NCI-H345 treated with DMSO at 0.1 percent for 48 hours (cell line): ENCODE measurements around the gene FAM234B.
"Not testable (repeated sequence)": the region's sequence is repeated elsewhere in the genome, so short reads cannot be mapped to it uniquely, and the experiment has no call there.

Source experiments
- DNase-seq: peaks from one replicate; lab custom pipeline; 2025; ENCODE audit not compliant: unreplicated experiment; lab: John Stamatoyannopoulos, UW

The FAM234B gene

DNA sequence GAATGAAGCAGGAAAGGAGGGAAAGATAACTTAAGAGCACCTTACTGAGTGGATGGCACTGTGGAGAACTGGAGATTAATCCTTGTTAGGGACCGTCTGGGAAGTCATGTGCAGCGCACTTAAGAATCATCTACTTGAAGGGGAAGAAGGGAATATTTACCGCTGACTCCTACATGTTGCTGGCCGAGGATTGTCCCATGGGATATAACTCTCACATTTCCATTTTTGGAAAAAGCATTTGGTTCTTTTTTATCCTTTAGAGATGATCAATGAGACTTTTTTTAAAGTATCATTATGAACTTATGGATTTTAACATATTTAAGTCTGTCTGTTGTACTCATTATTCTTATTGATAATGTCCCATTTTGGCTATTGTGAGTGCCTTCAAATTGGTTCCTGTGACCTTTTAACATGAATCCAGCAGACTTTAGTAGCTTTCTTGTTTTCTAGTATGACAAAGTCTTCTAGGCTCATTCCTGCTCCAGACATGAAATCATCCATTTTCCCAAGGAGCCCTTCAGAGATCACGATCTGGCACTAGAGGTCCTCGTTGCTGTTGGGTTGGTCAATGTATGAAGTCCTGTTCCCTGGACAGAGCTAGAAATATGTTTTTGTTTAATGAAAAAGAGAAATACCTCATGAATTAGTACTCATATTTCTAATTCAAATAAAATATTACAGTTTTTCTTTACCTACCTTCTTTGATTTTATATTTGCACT lies 20.2 kb upstream of the FAM234B start:
- DNase-seq, result peak; percentile 10

GRCh38 chr12:13024531-13024916 lies 19.7 kb upstream of the FAM234B start:
- DNase-seq, result no peak

- no peak for DNase-seq
These were observed 17.9 kb upstream of the FAM234B start for GRCh38 chr12:13026286-13026685.

DNA sequence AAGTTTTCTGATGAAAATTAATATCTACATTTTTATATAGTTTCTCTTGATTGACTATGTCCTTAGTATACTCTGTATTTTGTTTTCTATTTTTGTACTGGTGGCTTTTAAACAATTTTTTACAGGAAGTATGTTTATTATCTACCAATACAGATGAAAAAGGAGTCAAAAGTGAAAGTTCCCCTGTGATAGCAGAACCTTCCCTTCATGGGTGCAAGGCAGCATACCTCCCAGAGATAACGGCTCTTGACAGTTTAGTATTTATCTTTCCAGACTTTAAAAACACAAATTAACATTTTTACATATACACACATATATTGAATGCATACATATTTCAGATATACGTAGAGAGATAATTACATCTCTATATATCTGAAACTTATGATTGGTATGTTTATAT lies 17.1 kb upstream of the FAM234B start:
- no peak for DNase-seq

DNA sequence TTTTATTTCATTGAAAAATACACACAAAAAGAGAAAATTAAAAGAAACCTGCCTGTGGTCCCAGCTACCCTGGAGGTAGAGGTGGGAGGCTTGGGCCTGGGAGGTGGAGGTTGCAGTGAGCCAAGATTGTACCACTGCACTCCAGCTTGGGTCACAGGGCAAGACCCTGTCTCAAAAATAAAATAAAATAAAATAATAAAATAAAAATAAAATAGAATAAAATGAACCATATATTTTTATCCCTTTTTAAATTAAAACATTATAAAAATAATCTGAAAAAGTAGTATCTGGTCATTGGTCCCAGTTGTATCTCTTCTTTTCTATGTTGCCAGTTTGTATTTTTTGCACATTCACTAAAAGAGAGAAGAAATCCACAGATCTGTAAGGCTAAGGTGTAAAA lies 16.7 kb upstream of the FAM234B start:
- DNase-seq, result no peak

GRCh38 chr12:13028825-13029570 lies 15.2 kb upstream of the FAM234B start:
- no peak for DNase-seq

DNA sequence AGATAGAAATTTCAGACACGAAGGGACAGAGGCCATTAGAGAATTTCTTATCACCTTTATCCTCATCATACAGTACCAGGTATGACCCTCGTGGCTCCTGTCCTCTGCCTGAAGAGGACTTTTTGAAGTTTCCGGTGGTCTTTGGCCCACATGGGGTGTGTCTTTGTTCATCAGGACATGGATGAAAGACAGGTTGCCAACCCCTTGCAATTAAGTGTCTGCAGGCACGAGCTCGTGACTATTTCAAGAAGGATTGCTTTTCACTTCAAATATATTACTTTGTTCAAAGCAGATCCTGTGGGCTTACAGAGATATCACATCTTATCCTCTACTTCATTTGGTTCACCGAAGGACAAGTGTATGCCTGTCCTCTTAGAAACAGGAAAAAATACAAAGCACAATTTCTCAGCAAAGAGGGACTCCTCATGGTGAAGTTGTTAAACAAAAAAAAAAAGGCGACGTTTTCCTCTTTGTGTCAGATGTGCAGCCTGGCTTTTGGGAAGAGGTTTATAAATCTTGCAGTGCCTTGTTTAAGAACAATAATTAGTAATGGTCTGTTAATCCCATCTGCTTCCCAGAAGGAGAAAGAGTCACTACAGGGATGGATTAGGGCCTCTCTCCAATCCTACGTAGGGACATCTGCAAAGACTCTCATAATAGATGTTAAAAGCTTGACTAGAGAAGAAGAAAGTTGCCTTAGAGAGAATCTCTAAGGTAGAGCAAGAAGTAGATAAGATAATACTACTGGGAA lies 13.5 kb upstream of the FAM234B start:
- no peak for DNase-seq

GRCh38 chr12:13032164-13032563 lies 12.0 kb upstream of the FAM234B start:
- no peak for DNase-seq

DNA sequence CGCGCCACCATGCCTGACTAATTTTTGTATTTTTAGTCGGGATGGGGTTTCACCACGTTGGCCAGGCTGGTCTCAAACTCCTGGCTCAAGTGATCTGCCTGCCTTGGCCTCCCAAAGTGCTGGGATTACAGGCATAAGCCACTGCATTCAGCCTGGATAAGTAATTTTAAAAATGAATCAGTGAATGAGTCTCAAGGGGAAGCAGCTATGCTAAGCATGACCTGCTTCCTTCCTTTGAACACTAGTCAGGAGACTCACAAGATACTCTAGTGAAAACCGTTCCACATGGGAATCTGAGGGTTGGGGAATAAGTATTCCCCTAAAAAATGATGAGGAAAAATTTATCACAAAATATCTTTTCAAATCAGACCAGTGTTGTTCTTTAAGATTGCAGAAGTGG lies 10.7 kb upstream of the FAM234B start:
- no peak for DNase-seq

DNA sequence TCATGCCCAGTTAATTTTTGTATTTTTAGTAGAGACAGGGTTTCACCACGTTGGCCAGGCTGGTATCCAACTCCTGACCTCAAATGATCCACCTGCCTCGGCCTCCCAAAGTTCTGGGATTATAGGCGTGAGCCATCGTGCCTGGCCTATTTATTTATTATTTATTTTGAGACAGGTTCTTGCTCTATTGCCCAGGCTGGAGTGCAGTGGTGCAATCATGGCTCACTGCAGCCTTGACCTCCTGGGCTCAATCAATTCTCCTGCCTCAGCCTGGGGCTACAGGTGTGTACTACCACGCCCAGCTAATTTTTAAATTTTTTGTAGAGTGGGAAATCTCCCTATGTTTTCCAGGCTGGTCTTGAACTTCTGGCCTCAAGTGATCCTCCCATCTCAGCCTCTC lies 8.8 kb upstream of the FAM234B start:
- not testable (repeated sequence) for DNase-seq

DNA sequence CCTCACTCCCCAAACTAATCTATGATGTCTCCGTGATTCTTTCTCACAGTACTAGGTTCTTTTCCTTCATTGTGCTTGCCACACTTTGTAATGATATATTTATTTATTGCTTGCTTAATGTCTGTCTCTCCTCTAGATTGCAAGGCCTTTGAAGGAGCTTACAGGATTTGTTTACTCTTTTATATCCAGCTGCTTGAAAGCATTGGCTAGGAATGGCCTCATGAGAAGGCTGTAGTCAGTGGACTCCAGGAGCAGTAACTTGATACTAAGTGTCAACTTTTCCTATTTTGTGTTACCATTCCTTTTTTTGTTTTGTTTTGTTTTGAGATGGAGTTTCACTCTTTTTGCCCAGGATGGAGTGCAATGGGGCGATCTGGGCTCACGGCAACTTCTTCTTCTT lies 7.3 kb upstream of the FAM234B start:
- DNase-seq, result no peak

- no peak for DNase-seq
These were observed 5.6 kb upstream of the FAM234B start for GRCh38 chr12:13038491-13039161.

- DNase-seq, result no peak
These were observed 4.7 kb upstream of the FAM234B start for GRCh38 chr12:13039328-13039956.

DNA sequence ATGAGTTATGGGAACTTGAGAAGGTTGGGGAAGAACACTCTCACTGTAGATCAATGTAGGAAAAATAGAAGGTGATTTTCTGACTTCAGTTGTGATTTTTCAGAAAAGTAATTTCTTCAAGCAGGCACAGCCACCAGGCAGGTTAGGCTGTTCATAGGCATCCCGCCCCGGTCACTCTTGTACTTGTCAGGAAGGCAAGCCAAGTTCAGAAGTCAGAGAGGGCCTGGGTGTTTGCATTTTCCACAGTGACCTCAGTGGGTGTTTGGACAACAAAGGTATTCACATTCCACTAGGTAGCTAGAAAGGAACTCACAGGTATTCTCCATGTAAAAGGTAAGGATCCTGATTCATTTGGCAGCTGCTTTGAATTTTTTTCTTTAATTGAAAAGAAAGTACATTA lies 3.0 kb upstream of the FAM234B start:
- no peak for DNase-seq

DNA sequence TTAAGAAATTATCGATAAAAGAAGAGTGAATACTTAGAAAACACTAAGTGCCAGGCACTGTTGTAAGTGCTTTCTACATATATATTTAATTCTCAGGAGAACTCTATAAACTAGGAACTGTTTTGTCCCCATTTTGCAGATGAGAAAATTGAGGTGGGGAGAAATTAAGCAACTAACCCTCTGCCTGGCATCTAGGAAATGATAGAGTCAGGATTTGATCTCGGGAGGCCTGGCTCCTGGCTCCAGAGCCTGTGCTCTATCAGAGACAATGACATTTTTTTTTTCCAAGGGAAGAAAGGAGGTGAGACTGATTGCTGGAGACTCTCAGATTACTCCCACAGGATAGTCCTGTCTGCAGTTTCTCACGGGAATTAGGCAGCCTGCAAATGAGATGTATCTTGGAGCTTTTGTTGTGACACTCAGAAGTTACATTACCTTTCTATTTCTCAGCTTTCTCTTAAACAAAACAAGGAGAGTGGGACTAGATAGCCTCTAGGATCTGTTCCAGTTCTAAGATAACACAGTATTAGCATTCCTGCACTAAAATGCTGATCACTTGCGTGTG lies 1.4 kb upstream of the FAM234B start:
- no peak for DNase-seq

- DNase-seq, result no peak
These were observed 722 bp downstream of the FAM234B start for GRCh38 chr12:13044906-13045299.

- DNase-seq, result no peak
These were observed 1.6 kb downstream of the FAM234B start for GRCh38 chr12:13045816-13046215.

DNA sequence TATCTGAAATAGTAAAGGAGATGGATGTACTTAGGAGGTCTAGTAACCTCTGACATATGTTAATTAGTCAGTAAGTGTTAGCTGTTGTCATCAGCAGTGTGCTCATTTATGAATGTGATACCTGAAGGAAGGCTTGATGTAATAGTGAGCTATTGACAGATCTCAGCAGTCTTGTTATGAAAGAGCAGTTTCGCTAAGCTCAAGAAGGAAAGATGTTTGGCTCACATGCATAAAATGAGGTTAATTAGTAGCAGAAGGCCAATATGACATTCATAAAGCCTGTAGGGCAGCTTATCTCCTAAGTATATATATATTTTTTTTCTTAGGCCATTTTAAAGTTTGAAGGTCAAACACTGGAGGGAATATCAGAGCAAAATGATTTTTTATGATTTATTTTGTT lies 2.8 kb downstream of the FAM234B start:
- no peak for DNase-seq

GRCh38 chr12:13049816-13050215 lies 5.6 kb downstream of the FAM234B start:
- DNase-seq, result no peak

DNA sequence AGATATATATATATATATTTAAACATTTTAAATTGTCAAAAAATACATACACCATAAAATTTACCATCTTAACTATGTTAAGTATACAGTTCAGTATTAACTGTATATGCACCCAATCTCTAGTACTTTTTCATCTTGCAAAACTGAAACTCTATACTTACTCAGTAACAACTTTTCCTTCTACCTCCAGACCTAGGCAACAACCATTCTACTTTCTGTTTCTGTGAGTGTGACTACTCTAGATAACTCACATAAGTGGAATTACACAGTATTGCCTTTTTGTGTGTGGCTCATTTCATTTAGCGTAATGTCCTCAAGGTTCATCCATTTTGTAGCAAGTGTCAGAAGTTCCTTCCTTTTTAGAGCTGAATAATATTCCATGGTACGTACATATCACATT lies 8.2 kb downstream of the FAM234B start:
- no peak for DNase-seq

GRCh38 chr12:13053617-13054016 lies 9.4 kb downstream of the FAM234B start:
- DNase-seq, result not testable (repeated sequence)
